Renal cortical epithelial cell (primary cell): ENCODE data around the gene CCDC167. TPM values are rescaled to one million over a fixed set of nuclear protein-coding genes. Genes with fewer than 3 reads are reported as not detected.

Source experiments
- DNase-seq: peaks from one replicate; pipeline ENCODE4 v3.0.0-alpha.2; 2011; ENCODE audit warnings: low read depth
- total RNA-seq: library from RNA; depleted of rRNA; stranded (reverse); fragments of >200 nt; gene quantifications from 2 replicates; pipeline ENCODE4 v1.2.3, GENCODE V29; 2014

Gene CCDC167
- total RNA-seq, 1 donor from 2014 or later = 21.1 TPM

DNA sequence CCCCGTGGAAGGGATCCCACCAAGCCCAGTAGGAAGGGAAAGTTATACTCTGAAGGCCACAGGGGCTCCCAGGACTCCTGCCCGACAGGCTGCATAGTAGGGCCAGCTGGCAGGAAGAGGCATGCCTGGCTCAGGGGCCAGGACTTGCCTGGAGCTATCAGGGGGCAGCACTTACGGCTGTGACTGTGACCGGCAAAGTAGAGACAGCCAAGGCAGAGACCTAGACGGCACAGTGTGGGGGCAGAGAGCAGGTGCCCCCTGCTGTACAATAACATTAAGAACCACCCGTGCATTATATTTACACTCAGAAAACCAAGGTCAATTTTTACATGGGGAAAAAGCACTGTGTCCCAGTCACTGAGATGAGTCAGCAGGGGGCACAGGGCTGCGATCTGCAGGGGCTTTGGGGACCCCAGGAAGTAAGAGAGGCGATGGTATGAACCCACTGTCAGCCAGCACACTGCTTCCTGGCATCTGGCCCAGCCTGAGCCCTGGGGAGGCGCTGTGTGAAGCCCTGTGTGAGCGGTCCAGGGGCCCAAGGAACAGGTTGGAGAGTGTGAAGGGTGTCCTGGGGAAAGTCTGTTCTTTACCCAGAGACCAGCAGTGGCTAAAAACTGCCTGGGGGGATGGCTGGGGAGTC lies 9.9 kb downstream of the CCDC167 start:
- DNase-seq = no peak

DNA sequence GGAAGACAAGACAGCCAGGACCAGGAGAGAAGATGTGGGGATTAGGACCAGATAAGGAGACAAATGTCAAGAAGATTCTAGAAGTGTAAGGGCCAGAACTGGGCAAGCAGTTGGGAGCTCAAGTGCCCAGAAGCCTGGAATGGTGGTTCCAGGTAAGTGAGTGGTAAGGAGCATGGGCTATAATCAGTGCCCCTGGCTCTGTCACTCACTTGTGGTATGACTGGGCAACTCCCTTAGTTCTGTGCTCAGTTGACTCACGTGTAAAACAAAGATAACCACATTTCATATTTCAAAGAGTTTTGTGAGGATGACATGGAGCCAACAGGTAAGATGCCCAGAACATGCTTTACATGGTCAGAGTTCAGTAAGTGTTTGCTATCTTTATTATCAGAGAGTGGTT lies 11.2 kb downstream of the CCDC167 start:
- no peak for DNase-seq

DNA sequence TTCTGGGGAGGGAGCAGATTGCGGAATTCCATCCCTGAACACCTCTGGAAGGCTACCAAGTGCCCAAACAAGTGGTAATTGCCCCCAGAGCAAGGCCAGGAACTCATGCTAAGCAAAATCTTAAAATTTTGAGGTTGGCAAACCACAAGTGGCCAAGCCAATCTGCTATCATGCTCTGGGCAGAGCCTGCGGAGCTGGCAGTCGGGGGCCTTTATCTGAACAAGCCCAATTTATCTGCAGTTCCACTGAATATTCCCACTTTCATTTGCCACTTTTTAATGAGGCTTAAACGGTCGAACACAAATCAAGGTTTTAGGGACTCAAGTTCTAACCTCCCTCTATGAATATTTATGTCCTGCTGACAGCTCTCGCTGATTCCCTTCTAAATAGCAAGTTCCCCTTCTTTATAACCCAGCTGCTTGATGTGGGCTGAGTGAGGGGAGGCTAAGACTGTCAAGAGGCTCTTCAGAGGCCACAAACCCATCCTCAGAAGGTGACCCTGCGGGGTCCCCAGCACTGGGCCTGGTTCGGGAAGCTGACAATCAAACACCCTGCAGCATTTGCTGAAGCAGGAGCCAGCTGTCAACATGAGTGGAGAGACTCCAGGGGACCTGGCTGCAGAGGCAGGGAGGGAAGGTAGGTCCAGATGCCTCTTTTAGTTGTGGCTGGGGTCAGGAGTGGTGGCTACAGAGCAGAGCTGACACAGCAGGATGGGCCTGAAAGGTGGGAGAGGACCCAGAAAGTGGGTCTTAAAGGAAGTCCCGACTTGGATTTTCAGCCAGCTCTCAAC lies 11.9 kb downstream of the CCDC167 start:
- no peak for DNase-seq

DNA sequence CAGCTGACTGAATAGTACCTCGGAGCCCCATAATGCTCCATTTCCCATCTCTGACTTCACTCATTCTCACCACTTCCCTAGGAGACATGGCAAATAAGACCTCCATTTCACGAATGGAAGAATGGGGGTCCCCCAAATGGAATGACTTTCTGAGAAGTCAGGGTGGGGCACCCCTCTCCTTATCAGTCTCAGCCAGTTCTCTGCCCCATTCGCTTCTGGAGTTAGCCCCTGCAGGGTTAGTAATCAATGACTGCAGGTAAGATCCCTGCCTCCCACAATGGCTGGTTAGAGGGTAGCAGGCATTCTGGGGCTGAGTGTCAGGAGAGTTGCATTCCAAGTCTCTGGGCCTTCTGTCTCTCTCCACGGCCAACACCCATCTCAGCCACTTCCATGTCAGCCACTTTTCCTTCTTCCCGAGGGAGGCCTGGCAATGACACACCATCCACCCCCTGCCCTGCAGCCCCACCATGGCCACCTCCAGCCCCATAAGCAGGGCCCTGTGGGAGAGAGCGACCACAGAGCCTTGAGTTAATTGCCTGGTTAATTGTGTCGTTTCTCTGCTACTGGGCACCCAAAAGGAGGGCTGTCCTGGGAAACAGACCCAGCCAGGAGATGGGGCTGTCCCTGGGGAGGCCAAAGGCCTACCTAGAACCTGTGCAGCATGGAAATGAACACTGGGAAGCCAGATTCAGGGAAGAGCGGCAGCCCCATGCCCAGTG lies 13.4 kb downstream of the CCDC167 start:
- no peak for DNase-seq

DNA sequence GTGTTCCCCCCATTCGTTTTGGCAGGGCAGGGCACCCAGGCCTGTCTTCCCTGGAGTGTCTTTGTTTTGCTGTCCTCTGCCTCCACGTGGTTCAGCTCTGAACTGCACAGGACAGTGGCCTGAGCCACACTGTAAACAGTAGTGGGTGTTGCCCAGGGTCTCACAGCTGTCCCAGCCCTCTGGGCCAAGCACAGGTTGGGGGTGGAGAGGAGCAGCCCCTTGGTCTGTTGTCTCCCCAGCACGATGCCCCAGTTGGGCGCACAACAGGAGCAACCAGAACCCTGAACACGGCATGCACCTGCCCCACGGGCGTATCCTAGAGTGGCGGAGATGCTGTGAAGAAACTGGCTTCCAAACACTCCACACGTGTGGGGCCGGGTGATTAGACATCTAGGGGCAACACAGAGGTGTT lies 14.4 kb downstream of the CCDC167 start:
- no peak for DNase-seq

DNA sequence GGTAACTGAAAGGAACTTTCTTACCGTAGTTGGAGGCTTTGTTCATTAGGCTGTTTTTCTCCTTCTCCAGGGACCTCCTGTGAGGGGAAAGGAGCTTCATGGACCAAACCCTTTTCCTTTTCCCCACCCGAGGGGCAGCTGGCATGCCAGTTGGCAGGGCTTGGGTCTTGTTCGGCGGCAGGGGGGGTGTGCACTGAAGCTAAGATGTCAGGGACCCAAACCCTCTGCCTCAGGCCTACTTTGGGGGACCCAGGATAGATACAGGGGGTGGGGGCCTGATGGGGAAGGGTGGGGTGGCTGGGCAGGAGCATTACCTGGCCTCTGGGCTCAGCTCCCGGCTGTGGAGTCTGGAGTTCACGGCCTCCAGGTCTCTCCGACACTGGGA lies 14.9 kb downstream of the CCDC167 start:
- no peak for DNase-seq

DNA sequence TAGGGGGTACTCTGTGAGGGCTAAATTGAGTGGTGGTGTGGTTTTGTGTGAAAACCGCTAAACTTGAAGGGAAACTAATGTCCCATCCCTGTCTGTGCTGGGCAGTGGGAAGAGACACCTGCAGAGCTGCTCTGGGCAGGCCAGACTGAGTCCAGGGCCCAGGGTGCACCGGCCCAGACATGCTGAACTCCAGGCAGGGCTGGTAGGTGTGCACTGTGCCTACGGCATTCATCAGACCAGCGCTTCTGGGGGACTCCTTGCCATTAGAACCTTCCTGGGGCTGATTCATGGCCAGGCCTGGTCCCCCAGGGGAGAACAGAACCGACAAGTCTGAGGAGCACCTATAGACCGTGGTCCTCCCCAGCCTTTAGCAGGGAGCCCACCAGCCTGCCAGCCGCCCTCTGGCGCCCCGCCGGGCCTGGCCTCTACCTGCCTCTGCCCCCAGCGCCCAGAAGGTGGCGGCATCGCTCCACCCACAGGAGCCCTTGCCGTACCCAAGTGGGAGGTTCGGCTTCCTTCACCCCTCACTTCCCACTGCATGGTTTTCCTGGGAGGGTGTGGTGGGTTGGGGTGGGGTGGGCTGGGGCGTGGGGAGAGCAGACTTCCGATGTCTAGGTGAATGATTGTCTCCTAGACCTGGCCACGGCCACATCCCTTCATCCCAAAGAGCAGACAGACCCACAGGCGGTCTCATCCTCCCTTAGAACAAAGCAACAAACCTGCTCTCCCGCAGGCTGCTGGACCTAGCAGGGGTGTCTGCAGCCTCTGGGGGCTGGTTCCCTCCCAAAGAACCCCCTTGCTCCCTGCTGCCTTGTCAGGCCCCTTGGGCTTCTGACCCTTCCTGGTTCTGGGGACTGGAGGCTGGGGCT lies 15.5 kb downstream of the CCDC167 start:
- peak; percentile 4 for DNase-seq

DNA sequence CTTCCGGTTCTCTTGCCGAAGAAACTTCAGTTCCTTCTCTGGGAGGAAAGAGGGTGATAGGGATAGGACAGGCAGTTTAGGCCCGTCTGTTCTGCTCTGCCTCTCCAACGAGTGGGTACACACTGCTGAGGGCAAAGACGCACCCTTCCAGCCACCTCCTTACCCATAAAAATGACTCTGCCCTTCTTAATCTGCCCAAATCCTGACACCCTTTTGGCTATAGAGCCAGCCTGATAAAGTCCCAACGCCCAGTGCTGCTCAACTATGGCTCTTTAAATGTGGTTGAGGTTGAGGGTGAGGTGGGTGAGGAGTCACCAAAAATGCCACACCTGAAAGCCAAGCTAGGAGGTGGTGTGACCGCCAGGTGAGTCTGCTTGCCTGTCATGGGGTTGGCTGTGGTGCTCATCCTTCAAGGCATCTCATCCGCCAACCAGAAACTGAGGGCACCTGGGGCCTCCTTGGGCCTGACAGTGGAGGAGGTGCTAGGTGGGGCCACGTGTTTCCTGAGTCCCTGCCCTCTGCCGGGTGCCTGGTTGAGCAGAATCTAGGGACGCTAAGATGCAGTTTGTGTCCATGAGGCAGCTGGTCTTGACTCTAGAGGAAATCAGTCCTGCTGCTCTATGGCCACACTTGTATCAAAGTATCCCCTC lies 16.3 kb downstream of the CCDC167 start:
- DNase-seq = no peak

DNA sequence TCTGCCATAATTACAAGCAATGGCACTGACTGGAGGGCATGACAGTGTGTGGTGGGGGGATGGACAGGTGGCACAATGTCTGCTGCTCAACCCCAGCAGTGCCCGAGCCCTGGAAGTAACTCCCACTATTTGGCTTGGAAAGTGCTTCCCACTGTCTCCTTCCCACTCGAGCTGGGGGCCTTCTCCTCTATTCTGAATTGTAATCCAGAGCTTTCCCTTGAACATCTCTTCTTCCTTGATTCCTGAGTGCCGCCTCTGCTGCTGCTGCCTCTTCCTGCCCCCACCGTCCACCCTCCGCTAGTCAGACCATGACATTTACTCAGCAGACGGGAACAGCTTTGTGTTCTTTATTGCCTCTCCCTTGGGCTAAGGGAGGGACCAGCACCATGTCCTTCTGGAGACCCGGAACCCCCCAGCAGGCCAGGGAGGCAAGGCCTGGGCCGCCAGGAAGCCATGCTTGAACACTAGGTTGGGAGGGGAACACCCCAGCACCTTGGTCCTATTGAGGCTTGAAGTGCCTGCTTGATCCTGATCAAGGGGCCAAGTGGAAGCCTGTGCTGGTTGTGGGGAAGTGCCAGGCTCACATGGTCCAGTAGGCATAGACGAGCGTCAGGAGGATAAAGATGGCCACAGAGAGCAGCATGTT lies 17.0 kb downstream of the CCDC167 start:
- no peak for DNase-seq

DNA sequence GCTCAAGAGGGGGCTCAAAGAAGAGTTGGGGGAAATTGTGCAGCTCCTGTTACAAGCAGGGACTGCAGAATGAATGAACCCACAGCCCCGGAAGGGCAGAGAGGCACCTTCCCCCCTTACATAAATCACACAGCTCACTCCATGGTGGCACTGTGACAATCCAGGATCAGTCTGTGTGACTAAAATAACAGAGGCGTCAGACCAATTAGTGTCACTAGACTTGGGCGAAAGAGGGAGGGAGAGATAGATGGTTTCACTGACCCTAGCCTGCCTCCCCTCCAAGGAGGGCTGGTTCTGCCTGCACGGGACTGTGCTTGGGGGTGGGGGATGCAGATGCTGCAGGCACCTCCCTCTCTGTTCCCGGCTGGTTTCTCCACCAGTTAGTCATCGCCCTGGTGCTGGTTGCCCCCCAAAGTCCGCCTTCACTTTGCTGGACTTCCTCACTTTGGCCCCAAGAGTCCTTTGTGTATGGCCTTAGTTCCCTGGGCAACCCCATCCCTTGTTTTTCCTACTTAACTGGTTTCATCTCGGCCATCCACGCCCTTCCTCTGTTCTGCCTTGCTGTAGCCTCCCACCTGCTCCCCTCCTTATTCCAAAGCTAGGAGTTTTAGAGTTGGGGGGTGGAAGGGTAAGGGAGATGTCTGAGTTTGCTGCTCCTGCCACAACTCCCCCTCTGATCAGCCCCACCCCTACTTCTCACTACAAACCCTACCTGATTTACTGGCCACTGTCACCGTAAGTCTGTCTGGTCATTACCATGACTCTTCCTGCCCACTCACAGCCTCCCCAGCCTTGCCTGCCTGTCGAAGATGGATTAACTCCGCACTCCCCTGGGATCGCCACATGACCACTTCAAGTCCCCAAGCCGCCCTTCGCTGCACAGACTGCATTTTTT lies 17.7 kb downstream of the CCDC167 start:
- DNase-seq = no peak

DNA sequence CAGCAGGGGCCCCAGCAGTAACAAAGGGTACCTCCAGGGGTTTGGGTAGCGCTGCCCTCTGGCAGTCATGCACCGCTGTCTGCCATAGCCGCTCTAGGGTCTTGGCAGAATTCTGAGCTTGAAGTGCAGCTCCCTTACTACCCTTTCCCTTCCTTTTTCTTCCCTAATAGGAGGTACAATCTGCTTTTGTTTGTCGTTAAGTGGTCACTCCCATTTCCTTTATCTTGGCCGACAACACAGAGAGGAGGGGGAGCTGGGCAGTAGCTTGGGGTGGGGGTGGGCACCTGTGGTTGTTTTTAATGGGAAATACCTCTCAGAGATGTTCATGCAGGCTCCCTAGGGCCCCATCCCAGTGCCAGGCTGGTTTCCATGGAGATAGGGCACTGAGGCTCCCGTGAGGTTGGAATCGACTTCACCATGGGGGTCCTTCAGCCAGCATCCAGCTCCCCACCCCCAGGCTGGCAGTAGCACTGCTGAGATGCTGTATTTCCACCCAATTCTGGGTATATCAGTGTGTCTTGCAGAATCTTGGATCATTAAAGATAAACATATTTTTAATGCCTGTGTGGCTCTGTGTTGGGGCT lies 18.6 kb downstream of the CCDC167 start:
- no peak for DNase-seq

DNA sequence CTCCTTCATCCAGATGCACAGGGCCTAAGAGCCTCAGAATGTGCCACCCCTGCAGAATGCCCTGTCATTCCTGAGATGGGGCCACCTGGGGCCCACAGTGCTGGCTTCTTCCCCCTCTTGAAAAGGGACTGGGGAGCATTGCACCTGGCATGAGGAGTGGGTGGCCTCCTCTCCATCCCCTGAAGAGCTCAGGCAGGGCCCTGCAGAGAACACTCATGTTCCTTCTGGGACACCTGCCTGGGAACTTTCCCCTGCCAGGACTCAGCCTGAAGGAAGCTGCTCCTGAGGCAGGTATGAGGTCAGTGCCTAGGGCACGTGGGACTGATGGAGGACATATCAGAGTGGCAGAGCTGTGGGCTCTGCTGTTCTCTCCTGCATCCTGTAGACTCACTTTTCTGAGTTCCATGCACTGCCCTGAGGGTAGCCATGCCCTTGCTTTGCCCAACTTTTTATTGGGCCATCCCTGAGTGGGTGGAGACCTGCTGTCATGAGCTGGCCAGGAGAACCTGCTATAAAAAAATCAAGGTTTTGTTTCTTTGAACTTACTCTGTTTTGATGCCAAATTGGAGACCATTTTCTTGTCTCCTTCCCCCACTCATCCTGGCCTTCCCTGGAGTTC lies 19.5 kb downstream of the CCDC167 start:
- no peak for DNase-seq

DNA sequence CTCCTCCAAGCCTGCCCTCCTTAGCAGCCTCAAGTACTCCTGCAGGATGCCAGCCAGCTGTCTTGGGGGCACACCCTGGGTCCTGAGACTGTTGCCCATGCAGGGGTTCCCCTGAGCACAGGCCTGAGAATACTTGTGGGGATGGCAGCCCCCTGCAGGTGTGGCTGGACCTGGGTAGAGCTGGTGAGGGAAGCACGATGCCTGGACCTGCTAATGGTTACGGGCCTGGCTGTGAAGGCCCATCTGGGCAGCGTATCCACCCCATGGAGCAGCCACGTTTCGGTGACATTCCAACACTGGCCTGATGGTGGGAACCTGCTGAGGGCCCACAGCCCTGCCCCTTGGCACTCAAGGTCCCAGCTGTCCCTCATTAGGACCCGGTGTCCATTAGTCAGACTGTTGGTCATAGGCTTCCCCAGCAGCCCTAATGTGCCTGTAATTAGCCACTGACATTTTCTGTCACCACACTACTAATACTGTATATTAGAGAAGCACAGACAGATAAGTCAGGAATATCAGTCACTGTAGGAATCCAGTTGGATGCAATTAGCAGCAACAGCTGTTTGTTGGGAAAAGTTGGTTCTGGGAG lies 20.3 kb downstream of the CCDC167 start:
- DNase-seq = no peak

DNA sequence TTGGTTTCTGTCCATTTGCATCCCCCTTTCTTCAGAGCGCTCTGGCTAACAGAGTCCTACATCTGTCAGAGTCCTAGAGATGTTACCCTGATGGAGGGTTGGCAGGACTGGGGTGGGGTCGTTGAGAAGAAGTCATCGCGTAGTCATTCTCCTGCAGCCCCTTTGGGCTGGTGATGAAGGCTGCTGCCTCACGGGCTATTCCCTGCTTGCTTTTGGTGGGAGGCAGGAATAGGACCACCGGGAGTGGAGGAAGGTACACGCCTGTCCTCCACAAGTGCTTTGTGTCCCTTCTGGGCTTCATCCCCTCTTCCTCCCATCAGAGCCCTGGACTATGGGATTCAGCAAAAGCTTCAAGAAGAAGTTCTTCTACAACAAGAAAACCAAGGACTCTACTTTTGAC lies 20.9 kb downstream of the CCDC167 start:
- DNase-seq = no peak

DNA sequence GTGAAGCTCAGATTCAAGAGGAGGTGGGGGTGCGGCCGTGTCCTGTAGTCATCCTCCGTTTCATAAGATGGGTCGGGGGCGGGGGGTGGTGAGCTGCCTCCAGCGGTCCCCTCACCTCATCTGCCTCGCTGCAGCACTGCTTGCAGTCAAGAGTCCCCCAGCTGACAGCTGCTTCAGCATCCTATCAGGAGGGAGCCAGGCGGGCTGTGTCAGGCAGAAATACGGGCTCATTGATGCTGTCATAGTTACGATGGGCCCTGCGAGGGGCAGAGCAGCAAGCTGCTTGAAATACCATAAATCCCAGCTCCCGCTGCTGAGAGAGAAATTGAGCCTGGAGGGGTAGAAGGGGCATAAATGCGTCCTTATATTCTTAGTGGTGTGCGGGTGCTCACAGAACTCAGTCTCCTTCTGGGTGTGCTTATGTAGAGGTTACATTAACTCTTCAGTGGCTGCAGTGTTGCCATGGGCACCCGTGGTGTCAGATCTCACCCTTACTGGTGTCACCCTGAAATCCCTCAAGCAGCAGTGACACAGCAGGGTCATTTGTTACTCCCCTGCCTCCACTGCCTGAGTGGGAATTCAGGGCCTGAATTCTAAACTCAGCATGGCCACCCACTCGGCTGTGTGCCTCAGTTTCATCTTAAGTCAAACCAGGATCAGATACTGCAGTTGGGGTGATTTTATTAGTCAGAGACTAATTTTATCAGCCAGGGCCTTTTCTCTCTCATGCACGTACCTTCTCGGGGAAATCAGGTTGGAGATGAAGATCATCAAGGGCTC lies 21.8 kb downstream of the CCDC167 start:
- DNase-seq = no peak

DNA sequence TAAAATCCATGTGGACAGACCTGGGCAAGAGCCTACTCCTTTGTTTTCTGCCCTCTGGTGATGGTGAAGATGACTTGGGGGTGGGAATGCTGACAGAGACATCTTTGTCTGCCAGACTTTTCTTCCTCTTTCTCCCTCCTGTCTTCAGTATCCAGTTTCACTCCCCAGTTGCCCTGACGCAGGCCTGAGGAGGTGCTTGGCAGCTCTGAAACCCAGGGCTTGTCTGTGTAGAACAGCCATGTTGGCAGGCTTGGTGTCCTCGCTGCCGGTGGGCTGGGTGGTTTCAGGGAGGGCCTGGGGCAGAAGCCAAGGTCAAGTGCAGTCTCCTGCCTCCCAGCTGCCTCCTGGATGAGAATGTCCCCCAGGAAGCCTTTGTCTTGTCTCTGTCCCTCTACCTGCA lies 22.5 kb downstream of the CCDC167 start:
- DNase-seq = no peak

DNA sequence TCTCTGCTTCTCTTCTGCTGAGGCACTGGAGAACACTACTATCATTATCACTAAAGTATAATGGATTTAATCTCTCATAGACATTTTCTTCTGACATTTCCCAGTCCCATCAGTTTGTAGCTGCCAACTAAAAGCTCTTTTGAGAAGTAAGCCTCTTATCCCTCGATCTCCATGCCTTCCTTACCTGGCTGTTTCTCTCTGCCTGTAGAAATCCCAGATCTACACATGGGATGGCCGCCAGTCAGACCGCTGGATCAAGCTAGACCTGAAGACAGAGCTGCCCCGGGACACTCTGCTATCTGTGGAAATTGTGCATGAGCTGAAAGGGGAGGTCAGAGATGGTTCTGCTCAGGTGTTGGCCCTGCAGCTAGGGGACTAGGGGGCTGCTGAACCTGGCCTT lies 25.4 kb downstream of the CCDC167 start:
- DNase-seq = no peak
